SJCRH30 (cell line): ENCODE measurements around the gene MTRR. TPM values are rescaled to one million over a fixed set of nuclear protein-coding genes. Genes with fewer than 3 reads are reported as not detected.

Experiments
- DNase-seq, 2 experiments: peaks; one replicate each; pipeline ENCODE4 v3.0.0-alpha.2; 2015 to 2020
- H3K27ac ChIP-seq: fragments of 250-450 bp; sonication (Bioruptor Pico); 2 replicates; pipeline ENCODE4 v1.5.1; 2020; ENCODE audit warnings: mild to moderate bottlenecking, moderate library complexity
- H3K27me3 ChIP-seq: fragments of 250-450 bp; sonication (Bioruptor Pico); 2 replicates; pipeline ENCODE4 v1.5.1; 2020; ENCODE audit warnings: mild to moderate bottlenecking, moderate library complexity
- H3K36me3 ChIP-seq: fragments of 250-450 bp; sonication (Bioruptor Pico); 2 replicates; pipeline ENCODE4 v1.5.1; 2020; ENCODE audit warnings: mild to moderate bottlenecking, moderate library complexity
- H3K4me1 ChIP-seq: fragments of 250-450 bp; sonication (Bioruptor Pico); 2 replicates; pipeline ENCODE4 v1.5.1; 2020; ENCODE audit warnings: mild to moderate bottlenecking, moderate library complexity
- H3K4me3 ChIP-seq: fragments of 250-450 bp; sonication (Bioruptor Pico); 2 replicates; pipeline ENCODE4 v1.5.1; 2020; ENCODE audit warnings: mild to moderate bottlenecking, moderate library complexity
- H3K9me3 ChIP-seq: fragments of 250-450 bp; sonication (Bioruptor Pico); replicated peaks from 2 replicates; pipeline ENCODE4 v1.5.1; 2020; ENCODE audit warnings: mild to moderate bottlenecking, moderate library complexity
- total RNA-seq: library from RNA; depleted of rRNA; stranded (reverse); fragments of >200 nt; shearing (Covaris generic); gene quantifications from 2 replicates; pipeline ENCODE4 v1.2.3, GENCODE V29; 2014

MTRR gene
- total RNA-seq, 1 experiment from 2014 or later = 31.7 TPM

GRCh38 chr5:7850395-7851239, 18.3 kb upstream of the MTRR start, which contains the start of gene CFAP90:
TSS of gene CFAP90 (minus strand) at chr5:7851133. CDS start at chr5:7851021, 112 bp downstream.
- no peak within 1 kb of the TSS for H3K27ac ChIP-seq
- H3K4me3 ChIP-seq = no peak within 1 kb of the TSS
- no peaks in the 10 kb centered on the region for H3K9me3 ChIP-seq
- DNase-seq = no peak
- H3K4me1 ChIP-seq = peaks cover 6% of the 10 kb centered on the region
- H3K27me3 ChIP-seq = no peaks in the 10 kb centered on the region
- H3K36me3 ChIP-seq = no peaks in the 10 kb centered on the region

- Histone ChIP-seq H3K27ac (no peak overlapping the region), H3K27me3 (no peaks in the 10 kb centered on the region), H3K4me1 (peaks cover 6% of the 10 kb centered on the region), H3K9me3 (no peaks in the 10 kb centered on the region), H3K4me3 (no peak overlapping the region), H3K36me3 (no peaks in the 10 kb centered on the region)
- DNase-seq = no peak
These were observed 17.7 kb upstream of the MTRR start for GRCh38 chr5:7851240-7851592.

GRCh38 chr5:7851617-7852289, 17.2 kb upstream of the MTRR start:
- Histone ChIP-seq H3K4me3 (no peak overlapping the region), H3K27me3 (no peaks in the 10 kb centered on the region), H3K27ac (no peak overlapping the region), H3K9me3 (no peaks in the 10 kb centered on the region), H3K4me1 (peaks cover 6% of the 10 kb centered on the region), H3K36me3 (no peaks in the 10 kb centered on the region)
- DNase-seq = no peak

DNA sequence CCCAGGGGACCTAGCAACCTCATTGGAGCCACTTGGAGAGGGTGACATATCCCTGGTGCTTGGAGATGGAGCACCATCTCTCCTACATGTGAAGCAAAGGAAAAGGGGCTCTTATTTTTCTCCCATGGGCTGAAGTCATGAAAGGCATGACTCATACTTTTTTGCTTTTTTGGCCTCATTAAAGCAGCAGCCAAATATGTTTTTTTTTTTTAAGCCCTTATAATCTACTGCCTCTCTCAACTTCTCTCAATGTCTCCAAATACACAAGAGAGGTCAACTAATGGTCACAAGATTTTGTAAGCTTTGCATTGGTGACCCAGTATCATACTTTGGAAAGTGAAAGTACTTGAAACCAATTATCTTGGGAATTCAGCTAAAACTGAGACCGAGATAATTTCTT, 16.4 kb upstream of the MTRR start:
- no peaks in the 10 kb centered on the region for H3K36me3 ChIP-seq
- no peak overlapping the region for H3K4me3 ChIP-seq
- DNase-seq = no peak
- no peak overlapping the region for H3K27ac ChIP-seq
- no peaks in the 10 kb centered on the region for H3K9me3 ChIP-seq
- no peaks in the 10 kb centered on the region for H3K27me3 ChIP-seq
- H3K4me1 ChIP-seq = peaks cover 6% of the 10 kb centered on the region

DNA sequence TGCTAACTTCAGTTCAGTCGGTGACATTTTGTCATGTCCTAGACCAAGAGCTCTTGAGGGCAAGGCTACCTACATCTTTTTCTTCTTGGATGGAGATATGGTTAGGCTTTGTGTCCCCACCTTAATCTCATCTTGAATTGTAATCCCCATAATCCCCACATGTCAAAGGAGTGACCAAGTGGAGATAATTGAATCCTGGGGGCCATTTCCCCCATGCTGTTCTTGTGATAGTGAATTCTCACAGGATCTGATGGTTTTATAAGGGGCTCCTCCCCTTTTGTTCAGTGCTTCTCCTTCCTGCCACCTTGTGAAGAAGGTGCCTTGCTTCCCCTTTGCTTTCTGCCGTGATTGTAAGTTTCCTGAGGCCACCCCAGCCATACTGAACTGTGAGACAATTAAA, 16.0 kb upstream of the MTRR start:
- Histone ChIP-seq H3K36me3 (no peaks in the 10 kb centered on the region), H3K27ac (no peak overlapping the region), H3K27me3 (no peaks in the 10 kb centered on the region), H3K4me1 (peaks cover 2% of the 10 kb centered on the region), H3K9me3 (no peaks in the 10 kb centered on the region), H3K4me3 (no peak overlapping the region)
- DNase-seq = no peak

DNA sequence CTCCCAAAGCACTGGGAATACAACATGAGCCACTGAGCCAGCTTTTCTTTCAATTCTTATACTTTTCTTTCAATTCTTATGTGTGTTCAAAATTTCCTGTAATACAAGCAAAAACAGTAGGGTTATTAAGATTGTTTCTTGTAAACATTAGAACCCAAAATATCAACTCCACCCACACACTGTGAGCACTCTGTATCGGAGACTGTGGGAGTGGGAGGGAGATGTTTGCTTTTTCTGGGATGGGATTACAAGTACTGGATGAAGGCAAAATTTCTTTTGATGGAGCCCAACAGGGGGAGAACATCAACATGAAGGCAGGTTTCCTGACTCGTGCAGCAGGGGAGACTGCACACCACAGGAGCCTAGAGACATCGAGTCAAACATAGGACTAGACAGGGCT, 13.3 kb upstream of the MTRR start:
- DNase-seq = no peak
- Histone ChIP-seq H3K4me1 (no peaks in the 10 kb centered on the region), H3K36me3 (peaks cover 9% of the 10 kb centered on the region; the same call in 1 of the 2 replicates), H3K4me3 (no peak overlapping the region), H3K27me3 (no peaks in the 10 kb centered on the region), H3K9me3 (no peaks in the 10 kb centered on the region), H3K27ac (no peak overlapping the region)

- Histone ChIP-seq H3K36me3 (peaks cover 10% of the 10 kb centered on the region; the same call in 1 of the 2 replicates), H3K27ac (no peak overlapping the region), H3K27me3 (no peaks in the 10 kb centered on the region), H3K9me3 (no peaks in the 10 kb centered on the region), H3K4me3 (no peak overlapping the region), H3K4me1 (no peaks in the 10 kb centered on the region)
- DNase-seq = peak; percentile 51 to 77
These were observed 12.1 kb upstream of the MTRR start for GRCh38 chr5:7856855-7857254.

GRCh38 chr5:7857361-7857760, 11.6 kb upstream of the MTRR start:
- DNase-seq = no peak
- no peak overlapping the region for H3K27ac ChIP-seq
- no peaks in the 10 kb centered on the region for H3K27me3 ChIP-seq
- no peaks in the 10 kb centered on the region for H3K9me3 ChIP-seq
- H3K36me3 ChIP-seq = peaks cover 10% of the 10 kb centered on the region; the same call in 1 of the 2 replicates
- H3K4me1 ChIP-seq = no peaks in the 10 kb centered on the region
- H3K4me3 ChIP-seq = no peak overlapping the region

DNA sequence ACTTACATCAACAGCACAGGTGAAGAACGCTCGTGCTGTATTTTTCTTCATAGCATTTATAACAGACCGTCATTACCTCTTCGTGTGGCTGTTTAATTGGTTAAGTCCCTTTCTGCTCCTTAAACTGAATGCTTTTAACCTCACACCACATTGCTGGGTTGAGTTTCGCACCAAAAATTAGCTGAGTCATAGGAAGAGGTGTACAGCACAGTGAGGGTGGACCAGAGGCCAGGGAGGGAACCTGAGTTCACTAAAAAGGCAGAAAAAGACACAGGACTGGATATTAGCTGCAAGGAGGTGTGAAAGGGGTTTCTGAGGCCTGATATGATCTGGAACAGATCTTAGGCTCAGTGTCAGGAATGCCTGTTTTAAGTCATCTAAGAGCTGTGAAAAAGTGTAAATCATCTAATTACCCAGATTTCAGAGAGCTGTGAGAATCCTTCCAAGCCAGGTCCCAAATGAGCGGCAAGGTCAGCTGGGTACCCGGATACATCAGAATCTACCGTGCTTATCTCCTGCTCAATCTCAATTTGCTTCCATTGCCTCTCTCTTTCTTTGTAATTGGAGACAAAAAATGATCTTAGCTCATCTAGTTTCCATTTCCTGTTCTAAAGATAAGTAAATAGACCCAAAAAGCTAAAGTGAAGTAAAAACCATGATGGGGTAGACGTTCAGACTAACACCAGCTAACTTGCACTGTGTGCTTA, 10.9 kb upstream of the MTRR start:
- Histone ChIP-seq H3K4me1 (no peaks in the 10 kb centered on the region), H3K36me3 (peaks cover 10% of the 10 kb centered on the region; the same call in 1 of the 2 replicates), H3K27me3 (no peaks in the 10 kb centered on the region), H3K4me3 (no peak overlapping the region), H3K9me3 (no peaks in the 10 kb centered on the region), H3K27ac (no peak overlapping the region)
- no peak for DNase-seq

DNA sequence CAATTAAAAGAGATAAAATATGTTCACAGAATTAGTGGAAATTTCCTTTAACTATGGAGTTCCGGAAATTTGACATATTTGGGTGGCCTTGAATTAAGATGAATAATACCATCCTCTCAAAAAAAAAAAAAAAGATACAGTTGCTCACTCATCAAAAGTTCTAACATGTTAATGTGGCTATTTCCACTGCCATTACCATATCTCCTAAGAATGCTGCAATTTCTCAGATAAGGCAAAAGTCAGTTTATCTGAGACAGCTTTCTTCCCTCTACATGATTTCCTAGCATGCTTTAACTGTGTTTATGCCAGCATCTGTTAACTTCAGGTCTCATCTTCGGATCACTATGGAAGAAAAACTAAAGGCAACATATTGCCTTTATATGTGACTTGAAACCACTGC, 2.8 kb upstream of the MTRR start:
- DNase-seq = no peak
- H3K4me1 ChIP-seq = 0 out of 2 replicates have a peak, but pooled peaks cover 2% of the 10 kb centered on the region
- no peak overlapping the region for H3K27ac ChIP-seq
- no peaks in the 10 kb centered on the region for H3K9me3 ChIP-seq
- H3K4me3 ChIP-seq = no peak overlapping the region
- peaks cover 4% of the 10 kb centered on the region for H3K36me3 ChIP-seq
- no peaks in the 10 kb centered on the region for H3K27me3 ChIP-seq

DNA sequence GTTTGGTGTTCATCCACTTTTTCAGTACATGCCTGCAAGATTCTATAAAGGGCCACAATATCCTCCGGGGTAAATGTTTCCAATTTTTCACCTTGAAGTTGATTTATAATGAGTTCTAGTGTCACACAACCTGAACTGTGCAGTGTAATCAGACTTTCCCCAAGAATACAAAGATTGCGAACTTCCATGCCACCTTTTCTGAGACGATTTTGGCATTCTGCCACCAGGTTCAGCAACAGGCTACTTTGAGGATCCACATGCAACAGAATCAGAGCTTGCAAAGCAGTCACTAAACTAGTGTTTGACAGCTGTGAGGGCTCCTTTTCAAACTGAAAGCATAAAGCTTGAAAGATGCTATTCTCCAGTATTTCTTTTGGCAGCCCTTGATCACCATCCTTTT, 1.7 kb upstream of the MTRR start:
- Histone ChIP-seq H3K27ac (no peak overlapping the region), H3K9me3 (no peaks in the 10 kb centered on the region), H3K4me1 (0 out of 2 replicates have a peak, but pooled peaks cover 2% of the 10 kb centered on the region), H3K36me3 (peaks cover 4% of the 10 kb centered on the region), H3K27me3 (no peaks in the 10 kb centered on the region), H3K4me3 (no peak overlapping the region)
- DNase-seq = no peak

DNA sequence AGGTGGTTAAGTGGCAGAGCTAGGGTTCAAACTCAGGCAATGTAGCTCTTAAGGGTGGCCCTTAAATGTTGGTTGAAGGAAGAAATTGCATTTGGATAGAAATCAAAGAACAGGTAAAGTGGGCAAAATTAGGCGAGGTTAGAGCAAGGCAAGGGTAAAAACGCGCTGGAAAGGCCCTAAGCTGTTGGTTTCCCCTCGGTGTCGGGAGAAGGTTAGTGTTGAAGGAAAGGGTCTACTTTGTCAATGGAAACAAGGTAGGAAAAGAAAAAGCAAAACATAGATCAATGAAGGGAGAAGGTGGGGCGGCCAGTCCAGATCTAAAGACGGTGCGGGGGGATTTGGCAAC, 548 bp upstream of the MTRR start:
- no peak for DNase-seq
- H3K27me3 ChIP-seq = no peaks in the 10 kb centered on the region
- H3K4me1 ChIP-seq = 0 out of 2 replicates have a peak, but pooled peaks cover 2% of the 10 kb centered on the region
- H3K9me3 ChIP-seq = no peaks in the 10 kb centered on the region
- peaks cover 4% of the 10 kb centered on the region for H3K36me3 ChIP-seq
- H3K27ac ChIP-seq = peak overlapping the region; percentile 69
- peak overlapping the region; percentile 98 for H3K4me3 ChIP-seq

DNA sequence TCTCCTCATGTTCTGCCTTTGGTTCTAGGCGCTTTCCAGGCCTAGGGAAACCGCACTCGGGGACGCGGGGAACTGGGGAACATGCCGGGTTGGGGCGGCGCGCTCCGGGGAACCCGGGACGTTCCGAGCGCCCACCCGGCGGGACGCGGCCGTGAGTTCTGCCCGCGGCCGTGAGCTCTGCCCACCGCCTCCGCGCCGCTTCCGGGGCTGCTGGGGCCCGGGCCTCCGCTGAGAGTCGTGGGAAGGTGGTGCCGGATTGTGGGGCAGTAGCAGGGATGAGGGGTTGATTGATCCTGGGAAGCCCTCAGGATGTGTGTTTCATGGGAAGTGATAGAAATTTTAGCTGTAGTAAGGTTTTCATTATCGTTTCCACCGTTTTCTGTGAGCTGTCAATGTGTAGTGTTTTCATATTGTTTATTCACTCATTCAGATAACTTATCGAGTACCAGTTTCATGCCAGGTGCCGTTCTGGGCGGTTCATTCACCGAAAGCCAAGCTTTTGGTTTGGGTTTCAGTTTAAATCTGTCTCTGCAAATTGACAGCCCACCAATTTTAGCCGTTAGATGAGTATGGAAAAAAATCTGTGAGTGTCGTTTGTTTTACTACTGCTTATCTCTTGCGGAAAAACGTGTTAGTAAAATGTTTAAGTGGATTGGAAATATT, 657 bp downstream of the MTRR start:
- DNase-seq = peak in 1 of 2 experiments; percentile 15
- no peaks in the 10 kb centered on the region for H3K27me3 ChIP-seq
- peaks cover 2% of the 10 kb centered on the region for H3K36me3 ChIP-seq
- H3K4me1 ChIP-seq = 0 out of 2 replicates have a peak, but pooled peaks cover 2% of the 10 kb centered on the region
- H3K9me3 ChIP-seq = no peaks in the 10 kb centered on the region
- peak overlapping the region; percentile 98 for H3K4me3 ChIP-seq
- peak overlapping the region; percentile 69 for H3K27ac ChIP-seq

DNA sequence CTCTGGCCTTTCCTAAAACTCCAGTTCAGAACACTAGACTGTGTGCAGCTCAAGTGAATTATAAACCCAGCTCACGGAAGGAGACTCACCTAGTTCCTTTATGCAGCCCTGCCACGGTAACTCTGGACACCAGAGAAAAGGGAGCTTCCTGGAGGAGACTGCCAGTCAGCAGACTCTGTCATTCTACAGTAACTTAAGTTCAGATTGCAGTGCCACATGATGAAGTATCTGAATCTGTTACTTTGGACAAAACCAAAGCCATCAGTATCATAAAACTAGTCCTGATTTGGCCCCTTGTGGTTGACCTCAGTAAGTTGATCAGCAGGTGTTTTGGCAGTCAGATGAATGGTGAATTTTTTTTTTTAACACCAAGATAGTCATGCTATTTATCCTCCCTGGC, 2.7 kb downstream of the MTRR start:
- no peak for DNase-seq
- peaks cover 9% of the 10 kb centered on the region for H3K36me3 ChIP-seq

More for the DNA sequence above, 2.7 kb downstream of the MTRR start:
- Histone ChIP-seq H3K4me3 (no peak overlapping the region), H3K9me3 (no peaks in the 10 kb centered on the region), H3K4me1 (0 out of 2 replicates have a peak, but pooled peaks cover 2% of the 10 kb centered on the region), H3K27me3 (no peaks in the 10 kb centered on the region), H3K27ac (no peak overlapping the region)
